SU-DHL-6 (cell line): ENCODE measurements around the gene SKAP2.

Experiments
- CTCF ChIP-seq: fragments of 200-600 bp; sonication (generic); IDR thresholded peaks from one replicate; pipeline ENCODE4 v1.5.1; 2017; ENCODE audit warnings: antibody characterized with exemption, mild to moderate bottlenecking, low read length, moderate library complexity; ENCODE audit not compliant: insufficient read depth, poor library complexity, severe bottlenecking
- EZH2phosphoT487 ChIP-seq: fragments of 200-600 bp; sonication (generic), shearing (Covaris generic); conservative IDR thresholded peaks from 2 replicates; pipeline ENCODE4 v1.6.1; 2018; ENCODE audit warnings: mild to moderate bottlenecking, antibody characterized with exemption, low read length, moderate library complexity, mixed read lengths

GRCh38 chr7:26687032-26687431, 177.4 kb downstream of the SKAP2 start:
- TF ChIP-seq CTCF (no peak), EZH2phosphoT487 (no peak)
